Stimulated activated CD4-positive, alpha-beta T cell treated with anti-CD3 and anti-CD28 coated beads, Interleukin-4, amount 100 ng/mL, for 1 hour (primary cell): ENCODE results near the gene WDR88.
"Not testable (repeated sequence)": the region's sequence is repeated elsewhere in the genome, so short reads cannot be mapped to it uniquely, and the experiment has no call there.

Experiments
- DNase-seq: peaks from one replicate; pipeline ENCODE4 v3.0.0-alpha.2; 2020

Gene WDR88

GRCh38 chr19:33214596-33214995, 82.7 kb downstream of the WDR88 start:
- DNase-seq = no peak

GRCh38 chr19:33215438-33216197, 83.7 kb downstream of the WDR88 start:
- DNase-seq = no peak

GRCh38 chr19:33216198-33216830, 84.4 kb downstream of the WDR88 start:
- DNase-seq = no peak

DNA sequence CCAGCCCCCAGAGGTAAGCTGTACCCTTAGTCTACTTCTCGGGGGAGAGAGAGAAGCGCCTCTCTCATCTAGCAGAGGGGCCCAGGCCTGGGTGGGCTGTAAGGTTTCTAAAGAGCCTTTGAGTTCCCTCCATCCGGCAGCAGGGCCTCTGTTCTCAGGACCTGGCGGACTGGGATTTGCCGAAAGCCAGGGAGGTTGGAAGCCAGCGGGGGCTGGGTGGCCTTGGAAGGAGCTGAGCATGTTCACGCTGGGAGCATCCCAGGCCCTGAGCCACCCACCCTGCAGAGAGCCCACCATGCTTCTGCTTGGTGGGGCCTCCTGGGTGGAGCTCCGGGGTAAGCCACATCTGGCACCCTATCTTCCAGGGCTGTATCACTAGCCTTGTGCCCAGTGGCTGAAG, 86.0 kb downstream of the WDR88 start:
- DNase-seq = no peak

GRCh38 chr19:33219261-33219815, 87.4 kb downstream of the WDR88 start:
- no peak for DNase-seq

DNA sequence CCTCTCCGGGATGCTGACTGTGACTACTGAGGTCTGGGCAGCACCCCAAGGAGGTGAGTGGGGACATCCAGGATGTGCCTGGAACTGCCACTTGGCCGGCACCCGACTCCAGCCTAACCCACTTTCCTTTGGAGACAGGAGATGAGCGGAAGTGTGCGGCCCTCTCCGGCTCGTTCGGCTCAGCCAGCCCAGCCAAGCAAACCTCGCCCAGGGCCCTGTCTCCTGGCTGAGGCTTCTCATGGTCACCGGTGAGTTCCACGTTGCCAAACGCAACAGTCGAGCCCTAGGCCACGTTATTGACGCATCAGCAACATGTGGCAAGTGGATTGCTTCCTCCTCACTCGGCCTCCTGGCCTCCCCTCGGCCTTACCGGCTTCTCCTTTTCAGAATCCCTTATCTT, 88.2 kb downstream of the WDR88 start:
- no peak for DNase-seq

DNA sequence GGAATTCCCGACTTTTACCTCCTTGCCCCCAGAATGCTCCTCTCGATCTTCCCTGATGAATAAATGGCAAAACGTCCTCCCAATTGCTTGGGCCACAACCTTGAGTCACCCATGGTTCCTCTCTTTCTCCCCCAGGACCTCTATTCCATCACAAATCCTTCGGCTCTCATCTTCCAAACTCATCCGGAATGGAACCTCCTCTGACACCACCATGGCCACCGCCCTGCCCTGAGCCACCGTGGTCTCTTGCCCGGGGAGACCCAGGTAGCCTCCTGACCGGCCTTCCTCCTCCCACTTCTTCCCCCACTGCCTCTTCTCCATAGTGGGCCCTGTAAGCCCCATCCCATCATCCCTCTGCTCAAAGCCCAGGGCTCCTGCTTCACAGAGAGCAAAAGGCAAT, 88.8 kb downstream of the WDR88 start:
- no peak for DNase-seq

DNA sequence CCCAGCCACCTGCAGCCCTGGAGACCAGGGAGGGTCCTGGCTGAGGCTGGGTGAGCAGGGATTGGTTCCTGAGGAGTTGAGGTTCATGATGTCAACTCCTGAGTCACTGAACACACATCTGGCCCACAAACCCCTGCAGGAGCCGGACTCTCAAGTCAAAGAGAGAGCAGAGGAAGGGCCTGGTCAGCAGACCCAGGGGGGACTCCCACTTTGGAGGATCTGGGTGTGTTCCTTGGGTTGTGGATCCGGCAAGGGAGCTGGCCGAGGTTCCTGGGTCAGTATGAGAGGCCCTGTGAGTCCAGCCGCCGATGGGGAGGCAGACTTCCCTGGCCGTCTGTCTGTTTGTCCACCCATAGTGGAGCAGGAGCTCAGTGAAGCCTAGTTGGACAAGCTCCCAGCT, 89.7 kb downstream of the WDR88 start:
- DNase-seq = no peak

DNA sequence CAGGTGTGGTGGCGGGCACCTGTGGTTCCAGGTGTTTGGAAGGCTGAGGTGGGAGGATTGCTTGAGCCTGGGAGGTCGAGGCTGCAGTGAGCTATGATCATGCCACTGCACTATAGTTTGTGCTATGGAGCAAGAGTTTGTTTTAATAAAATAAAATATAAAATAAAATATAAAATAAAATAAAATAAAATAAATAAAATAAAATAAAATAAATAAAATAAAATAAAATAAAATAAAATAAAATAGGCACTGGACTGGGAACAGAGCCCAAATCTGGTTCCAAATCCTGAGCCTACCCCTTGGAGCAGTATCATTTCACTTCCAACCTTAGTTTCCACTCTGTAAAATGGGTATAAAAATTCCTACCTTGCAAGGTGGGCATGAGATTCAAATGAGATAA, 90.3 kb downstream of the WDR88 start:
- DNase-seq = not testable (repeated sequence)

- no peak for DNase-seq
Observed at GRCh38 chr19:33224694-33225457, 93.0 kb downstream of the WDR88 start.
